ENCODE results near the gene PHGDH. TPM values are rescaled to one million over a fixed set of nuclear protein-coding genes. Genes with fewer than 3 reads are reported as not detected.

Gene PHGDH
- total and polyA plus RNA-seq, 8 donors: 2.3 to 45.8 (median 25.6) TPM

- no peak for TF ChIP-seq POLR2AphosphoS5 (IDR thresholded peaks at IDR 0.05)
- TF ChIP-seq POLR2A (IDR thresholded peaks at IDR 0.05): no peak
- no peak for TF ChIP-seq EP300 (IDR thresholded peaks at IDR 0.05)
- TF ChIP-seq, protein P1, sequence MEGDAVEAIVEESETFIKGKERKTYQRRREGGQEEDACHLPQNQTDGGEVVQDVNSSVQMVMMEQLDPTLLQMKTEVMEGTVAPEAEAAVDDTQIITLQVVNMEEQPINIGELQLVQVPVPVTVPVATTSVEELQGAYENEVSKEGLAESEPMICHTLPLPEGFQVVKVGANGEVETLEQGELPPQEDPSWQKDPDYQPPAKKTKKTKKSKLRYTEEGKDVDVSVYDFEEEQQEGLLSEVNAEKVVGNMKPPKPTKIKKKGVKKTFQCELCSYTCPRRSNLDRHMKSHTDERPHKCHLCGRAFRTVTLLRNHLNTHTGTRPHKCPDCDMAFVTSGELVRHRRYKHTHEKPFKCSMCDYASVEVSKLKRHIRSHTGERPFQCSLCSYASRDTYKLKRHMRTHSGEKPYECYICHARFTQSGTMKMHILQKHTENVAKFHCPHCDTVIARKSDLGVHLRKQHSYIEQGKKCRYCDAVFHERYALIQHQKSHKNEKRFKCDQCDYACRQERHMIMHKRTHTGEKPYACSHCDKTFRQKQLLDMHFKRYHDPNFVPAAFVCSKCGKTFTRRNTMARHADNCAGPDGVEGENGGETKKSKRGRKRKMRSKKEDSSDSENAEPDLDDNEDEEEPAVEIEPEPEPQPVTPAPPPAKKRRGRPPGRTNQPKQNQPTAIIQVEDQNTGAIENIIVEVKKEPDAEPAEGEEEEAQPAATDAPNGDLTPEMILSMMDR (IDR thresholded peaks at IDR 0.05): no peak
- Histone ChIP-seq H3K27ac (no peak overlapping the region), H3K4me1 (peaks cover 4 to 11% (median 6%) of the 10 kb centered on the region in 4 donors), H3K9me3 (no peaks in the 10 kb centered on the region), H3K4me3 (no peak overlapping the region), H3K36me3 (peaks cover 0 to 82% (median 54%) of the 10 kb centered on the region in 4 donors), H3K27me3 (no peaks in the 10 kb centered on the region)
- intact Hi-C loops (cut with DNase I; ENCODE audit: low total_unique reads): no loop called here
- WGBS, 5 donors: 83 to 92% (median 88%) methylated on average over 5 of the region's 5 CpGs
- no peak for DNase-seq
Observed at GRCh38 chr1:119731060-119731459, 19.3 kb downstream of the PHGDH start.

DNA sequence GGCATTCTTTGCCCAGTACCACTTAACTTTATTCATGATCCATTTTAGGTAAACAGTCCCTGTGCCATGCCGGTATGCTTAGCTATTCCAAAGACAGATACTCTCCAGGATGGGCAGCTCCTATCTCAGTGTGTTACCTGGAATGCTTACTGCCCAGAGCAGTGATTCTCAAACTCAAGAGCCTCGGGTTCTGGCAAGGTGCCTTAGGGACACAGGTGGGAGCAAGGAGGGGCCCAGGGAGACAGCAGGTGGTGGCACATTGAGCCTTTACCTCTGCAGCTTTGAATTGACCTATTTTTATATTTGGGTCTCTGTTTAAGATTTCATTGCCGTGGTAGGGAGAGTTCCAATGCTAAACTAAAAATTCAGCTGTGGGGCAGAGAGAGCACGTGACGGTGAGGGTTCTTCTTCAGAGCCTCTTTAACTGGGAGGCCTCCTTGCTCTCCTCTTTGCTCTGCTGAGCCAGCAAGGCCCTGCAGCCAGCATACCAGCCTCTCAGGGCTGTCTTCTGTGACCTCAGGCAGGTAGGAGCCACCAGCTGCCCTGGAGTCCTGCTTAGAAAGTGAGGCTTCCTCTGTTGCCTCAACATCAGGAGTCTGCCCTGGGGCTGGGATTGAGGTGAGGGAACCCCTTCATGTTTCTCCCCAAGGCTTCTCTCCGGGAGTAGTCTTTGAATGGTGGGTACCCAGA is 20.2 kb downstream of the PHGDH start:
- TF ChIP-seq EP300 (IDR thresholded peaks at IDR 0.05): no peak
- H3K4me3 ChIP-seq: no peak overlapping the region
- H3K27me3 ChIP-seq: no peaks in the 10 kb centered on the region
- WGBS, 5 donors: 83 to 93% (median 87%) methylated on average over 6 of the region's 6 CpGs
- peaks cover 6 to 16% (median 12%) of the 10 kb centered on the region in 4 donors for H3K4me1 ChIP-seq
- intact Hi-C loops (cut with DNase I; ENCODE audit: low total_unique reads): no loop called here
- peaks cover 0 to 83% (median 49%) of the 10 kb centered on the region in 4 donors for H3K36me3 ChIP-seq
- no peak for DNase-seq
- no peaks in the 10 kb centered on the region for H3K9me3 ChIP-seq
- no peak overlapping the region for H3K27ac ChIP-seq

DNA sequence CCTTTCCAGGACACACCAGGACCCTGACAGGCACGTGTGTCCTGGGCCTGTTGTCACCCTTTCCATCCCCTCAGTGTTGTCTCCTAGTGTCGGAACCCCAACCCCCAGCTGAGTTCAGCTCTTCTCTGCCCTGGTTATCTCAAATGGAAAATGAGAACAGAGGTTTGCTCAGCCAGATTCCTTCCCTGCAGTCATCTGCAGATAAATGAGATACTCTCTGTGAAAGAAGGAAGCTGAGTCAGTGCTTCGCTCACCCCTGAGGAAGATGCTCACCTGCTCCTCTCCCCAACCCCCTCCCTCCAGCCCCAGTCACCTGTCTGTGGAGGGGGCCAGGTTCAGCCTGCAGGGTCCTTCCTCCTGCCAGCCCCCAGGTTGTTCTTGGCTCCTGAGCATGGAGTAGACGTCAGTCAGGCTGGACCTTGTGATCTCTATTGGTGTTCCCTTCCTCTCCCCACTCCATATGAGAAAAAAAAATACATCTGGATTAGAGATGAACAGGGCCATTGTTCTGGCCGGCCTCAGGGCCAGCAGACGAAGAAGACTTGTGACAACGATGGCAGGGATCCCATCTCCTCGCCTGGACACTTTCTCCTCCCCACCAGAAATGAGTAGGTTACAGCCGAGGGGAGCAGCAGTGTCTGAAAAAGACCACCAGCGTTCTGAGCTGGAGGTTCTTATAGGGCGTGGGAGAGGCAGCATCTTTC is 20.9 kb downstream of the PHGDH start:
- intact Hi-C loops (cut with DNase I; ENCODE audit: low total_unique reads): no loop called here

GRCh38 chr1:119733754-119734153 is 22.0 kb downstream of the PHGDH start:
- no peak overlapping the region for H3K27ac ChIP-seq
- TF ChIP-seq, protein P1 (IDR thresholded peaks at IDR 0.05): no peak
- no peak for TF ChIP-seq EP300 (IDR thresholded peaks at IDR 0.05)
- TF ChIP-seq POLR2A (IDR thresholded peaks at IDR 0.05): no peak
- no peak for TF ChIP-seq POLR2AphosphoS5 (IDR thresholded peaks at IDR 0.05)
- intact Hi-C loops (cut with DNase I; ENCODE audit: low total_unique reads): no loop called here

More for the DNA sequence above, 20.9 kb downstream of the PHGDH start:
- H3K4me1 ChIP-seq: peaks cover 13 to 23% (median 19%) of the 10 kb centered on the region in 4 donors
- no peak overlapping the region for H3K4me3 ChIP-seq
- 76 to 85% (median 83%) methylated on average over 11 of the region's 11 CpGs for WGBS, 5 donors
- peaks cover 0 to 78% (median 44%) of the 10 kb centered on the region in 4 donors for H3K36me3 ChIP-seq
- H3K9me3 ChIP-seq: no peaks in the 10 kb centered on the region
- no peak for DNase-seq
- no peaks in the 10 kb centered on the region for H3K27me3 ChIP-seq
- no peak for TF ChIP-seq EP300 (IDR thresholded peaks at IDR 0.05)
- TF ChIP-seq POLR2AphosphoS5 (IDR thresholded peaks at IDR 0.05): no peak
- no peak for TF ChIP-seq POLR2A (IDR thresholded peaks at IDR 0.05)
- TF ChIP-seq, protein P1 (IDR thresholded peaks at IDR 0.05): no peak
- no peak overlapping the region for H3K27ac ChIP-seq

More at GRCh38 chr1:119733754-119734153, 22.0 kb downstream of the PHGDH start:
- no peak for DNase-seq
- WGBS, 5 donors: 85 to 97% (median 93%) methylated on average over 3 of the region's 3 CpGs
- peaks cover 0 to 76% (median 42%) of the 10 kb centered on the region in 4 donors for H3K36me3 ChIP-seq
- H3K9me3 ChIP-seq: no peaks in the 10 kb centered on the region
- no peak overlapping the region for H3K4me3 ChIP-seq
- H3K4me1 ChIP-seq: peaks cover 17 to 31% (median 25%) of the 10 kb centered on the region in 4 donors
- H3K27me3 ChIP-seq: no peaks in the 10 kb centered on the region
